ENCODE measurements around the gene IGFL4.

Gene IGFL4

GRCh38 chr19:46060012-46060411, 19.2 kb upstream of the IGFL4 start:
- no peak for DNase-seq

GRCh38 chr19:46058778-46059177, 18.0 kb upstream of the IGFL4 start:
- DNase-seq: no peak

GRCh38 chr19:46056536-46056935, 15.7 kb upstream of the IGFL4 start:
- no peak for DNase-seq

- no peak for DNase-seq
These were observed 12.1 kb upstream of the IGFL4 start for GRCh38 chr19:46052896-46053295.

GRCh38 chr19:46049597-46049996, 8.8 kb upstream of the IGFL4 start:
- DNase-seq: peak; percentile 8

GRCh38 chr19:46043519-46043918, 2.7 kb upstream of the IGFL4 start:
- DNase-seq: no peak

GRCh38 chr19:46042252-46042883, 1.6 kb upstream of the IGFL4 start:
- no peak for DNase-seq

GRCh38 chr19:46040125-46040524, 677 bp downstream of the IGFL4 start:
- no peak for DNase-seq

GRCh38 chr19:46036744-46037128, 4.1 kb downstream of the IGFL4 start:
- DNase-seq: no peak

- no peak for DNase-seq
These were observed 4.6 kb downstream of the IGFL4 start for GRCh38 chr19:46035986-46036743.

GRCh38 chr19:46035546-46035945, 5.3 kb downstream of the IGFL4 start:
- DNase-seq: no peak

GRCh38 chr19:46033401-46033800, 7.4 kb downstream of the IGFL4 start:
- no peak for DNase-seq

GRCh38 chr19:46032597-46033025, 8.2 kb downstream of the IGFL4 start:
- no peak for DNase-seq

GRCh38 chr19:46031781-46032596, 8.8 kb downstream of the IGFL4 start:
- no peak for DNase-seq

GRCh38 chr19:46030812-46031550, 9.8 kb downstream of the IGFL4 start:
- DNase-seq: no peak

- DNase-seq: no peak
These were observed 15.0 kb downstream of the IGFL4 start for GRCh38 chr19:46025835-46026234.

GRCh38 chr19:46023311-46023779, 17.5 kb downstream of the IGFL4 start:
- no peak for DNase-seq

GRCh38 chr19:46022431-46023310, 18.1 kb downstream of the IGFL4 start, which contains the start of gene PGLYRP1:
Gene PGLYRP1, minus strand, starts transcription at chr19:46023053. Its CDS starts 32 bp downstream, at chr19:46023021.
- no peak for DNase-seq

- DNase-seq: no peak
These were observed 18.8 kb downstream of the IGFL4 start for GRCh38 chr19:46022061-46022430.

- no peak for DNase-seq
These were observed 19.2 kb downstream of the IGFL4 start for GRCh38 chr19:46021531-46022041.

- no peak for DNase-seq
These were observed 20.0 kb downstream of the IGFL4 start for GRCh38 chr19:46020819-46021125.

- DNase-seq: no peak
These were observed 21.5 kb downstream of the IGFL4 start for GRCh38 chr19:46019270-46019669.
